Measurements from ENCODE around the gene BRD7.

DNA sequence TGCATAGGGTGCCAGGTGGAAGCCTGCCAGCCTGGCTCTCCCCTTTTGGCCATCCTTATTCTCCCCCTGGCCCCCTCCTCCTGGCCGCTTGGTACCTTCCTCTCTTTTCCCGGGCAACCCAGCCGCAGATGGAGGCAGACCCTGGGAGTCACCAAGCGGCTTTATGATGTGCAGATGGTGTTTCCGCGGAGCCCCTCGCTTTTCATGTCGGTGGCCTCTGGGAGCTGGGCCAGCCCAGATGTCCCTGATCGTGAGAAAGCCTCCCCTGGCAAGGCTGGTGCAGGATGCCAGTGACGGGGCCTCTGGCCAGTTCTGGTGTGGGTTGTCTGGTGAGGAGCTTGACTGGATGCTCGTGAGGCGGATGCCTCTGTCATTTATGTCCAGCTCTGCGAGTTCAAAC lies 18.0 kb upstream of the BRD7 start:
- TF ChIP-seq, protein P1, sequence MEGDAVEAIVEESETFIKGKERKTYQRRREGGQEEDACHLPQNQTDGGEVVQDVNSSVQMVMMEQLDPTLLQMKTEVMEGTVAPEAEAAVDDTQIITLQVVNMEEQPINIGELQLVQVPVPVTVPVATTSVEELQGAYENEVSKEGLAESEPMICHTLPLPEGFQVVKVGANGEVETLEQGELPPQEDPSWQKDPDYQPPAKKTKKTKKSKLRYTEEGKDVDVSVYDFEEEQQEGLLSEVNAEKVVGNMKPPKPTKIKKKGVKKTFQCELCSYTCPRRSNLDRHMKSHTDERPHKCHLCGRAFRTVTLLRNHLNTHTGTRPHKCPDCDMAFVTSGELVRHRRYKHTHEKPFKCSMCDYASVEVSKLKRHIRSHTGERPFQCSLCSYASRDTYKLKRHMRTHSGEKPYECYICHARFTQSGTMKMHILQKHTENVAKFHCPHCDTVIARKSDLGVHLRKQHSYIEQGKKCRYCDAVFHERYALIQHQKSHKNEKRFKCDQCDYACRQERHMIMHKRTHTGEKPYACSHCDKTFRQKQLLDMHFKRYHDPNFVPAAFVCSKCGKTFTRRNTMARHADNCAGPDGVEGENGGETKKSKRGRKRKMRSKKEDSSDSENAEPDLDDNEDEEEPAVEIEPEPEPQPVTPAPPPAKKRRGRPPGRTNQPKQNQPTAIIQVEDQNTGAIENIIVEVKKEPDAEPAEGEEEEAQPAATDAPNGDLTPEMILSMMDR (conservative IDR thresholded peaks at IDR 0.05; ENCODE audit: low read length): no peak
- no peak for TF ChIP-seq EZH2phosphoT487 (IDR thresholded peaks at IDR 0.05; ENCODE audit: borderline replicate concordance)

All from Loucy (cell line).